CD1c-positive myeloid dendritic cell (primary cell): ENCODE data around the gene IQGAP2.

ENCODE experiments used
- DNase-seq: peaks from one replicate; pipeline ENCODE4 v3.0.0-alpha.2; 2016; ENCODE audit errors: extremely low spot score

Gene IQGAP2

DNA sequence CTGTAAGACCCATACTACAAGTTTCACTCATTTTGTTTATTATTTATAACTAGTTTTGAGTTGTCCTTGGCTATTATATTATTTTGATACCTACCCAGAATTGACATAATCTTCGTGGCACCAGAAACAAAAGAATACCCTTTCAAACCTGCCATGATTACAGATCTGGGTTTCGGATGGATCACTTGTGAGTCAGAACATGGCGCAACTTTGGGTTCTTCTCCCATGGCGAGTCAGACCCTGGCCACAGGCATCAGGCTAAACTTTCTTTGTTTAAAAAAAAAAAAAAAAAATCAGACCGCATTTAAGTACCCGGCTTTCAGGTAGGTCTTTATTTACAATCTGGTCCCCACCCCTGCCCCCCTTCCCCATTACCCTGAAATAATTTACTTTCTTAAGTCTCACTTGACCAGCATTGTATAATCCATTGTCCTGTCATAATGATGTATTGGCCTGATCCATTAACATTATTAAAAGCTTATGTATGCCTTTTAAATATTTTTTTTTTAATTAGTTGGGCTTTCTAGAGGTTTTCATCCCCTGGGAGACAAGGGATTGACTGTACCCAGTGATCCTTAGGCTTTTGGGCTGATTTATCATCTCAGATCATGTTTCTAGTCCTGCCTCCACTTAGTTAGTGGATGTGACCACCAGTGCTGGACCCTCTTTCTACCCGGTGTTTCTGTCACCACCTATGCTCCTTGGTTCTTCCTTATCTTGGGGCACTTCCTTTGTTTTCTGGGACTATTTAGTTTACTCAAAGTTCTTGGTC lies 176.3 kb downstream of the IQGAP2 start:
- DNase-seq = no peak

DNA sequence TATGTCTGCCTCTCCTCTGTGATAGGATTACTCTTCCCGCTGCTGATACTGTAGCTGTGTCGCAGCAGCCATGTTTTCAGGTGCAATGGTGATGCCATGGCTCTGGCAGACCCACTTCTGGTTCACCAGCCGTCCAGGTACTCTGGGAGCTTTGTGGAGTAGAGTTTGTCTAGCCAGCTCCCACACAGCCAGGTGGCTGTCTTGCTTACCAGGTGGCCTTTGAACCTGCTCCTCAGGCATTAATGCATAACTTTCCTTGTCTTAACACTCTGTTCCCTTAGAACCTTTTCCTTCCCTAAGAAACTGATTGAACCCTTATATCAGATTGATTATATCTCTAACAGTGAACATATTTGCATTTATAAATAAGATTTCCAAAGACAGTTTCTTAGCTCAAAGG lies 177.9 kb downstream of the IQGAP2 start:
- DNase-seq = no peak

DNA sequence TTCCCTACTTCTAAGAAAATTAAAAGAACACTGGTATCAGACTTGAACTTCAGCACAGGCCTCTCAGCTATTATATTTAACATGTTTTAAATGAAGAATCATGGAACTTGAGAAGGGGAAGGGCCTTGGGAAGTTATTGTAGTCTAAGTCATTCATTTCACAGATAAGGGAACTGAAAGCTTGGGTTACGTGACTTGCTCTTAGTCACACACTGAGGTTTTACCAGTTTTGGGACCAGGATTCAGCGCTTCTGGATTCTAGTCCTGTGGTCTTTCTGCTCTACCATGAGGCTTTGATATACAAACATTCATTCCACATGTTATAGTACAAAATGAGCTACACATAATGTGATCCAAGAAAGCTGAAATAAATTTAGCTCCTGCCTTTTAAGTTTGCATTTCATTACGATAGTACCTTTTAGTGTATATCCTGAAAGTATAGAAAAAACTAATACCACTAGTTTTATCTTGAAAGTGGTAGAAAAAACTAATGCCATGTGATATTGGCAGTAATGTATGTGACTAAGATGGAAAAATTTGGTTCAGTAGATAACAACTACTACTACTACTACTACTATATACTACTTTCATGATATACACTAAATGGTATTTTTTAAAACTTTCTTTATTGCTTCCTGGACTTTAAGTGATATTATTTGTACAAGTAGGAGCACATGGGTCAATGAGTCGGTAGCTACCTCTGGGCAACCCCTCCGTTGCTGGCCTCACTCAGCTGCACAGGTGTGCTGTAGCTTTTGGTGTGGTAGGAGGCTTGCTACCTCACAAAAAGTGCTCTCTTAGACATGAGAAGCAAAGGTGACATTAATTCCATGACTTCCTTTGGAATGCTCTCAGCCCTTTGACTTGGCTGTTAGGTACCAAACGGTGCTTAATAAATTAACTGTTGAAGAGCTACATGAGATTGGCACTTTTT lies 179.4 kb downstream of the IQGAP2 start:
- peak; percentile 93 for DNase-seq

DNA sequence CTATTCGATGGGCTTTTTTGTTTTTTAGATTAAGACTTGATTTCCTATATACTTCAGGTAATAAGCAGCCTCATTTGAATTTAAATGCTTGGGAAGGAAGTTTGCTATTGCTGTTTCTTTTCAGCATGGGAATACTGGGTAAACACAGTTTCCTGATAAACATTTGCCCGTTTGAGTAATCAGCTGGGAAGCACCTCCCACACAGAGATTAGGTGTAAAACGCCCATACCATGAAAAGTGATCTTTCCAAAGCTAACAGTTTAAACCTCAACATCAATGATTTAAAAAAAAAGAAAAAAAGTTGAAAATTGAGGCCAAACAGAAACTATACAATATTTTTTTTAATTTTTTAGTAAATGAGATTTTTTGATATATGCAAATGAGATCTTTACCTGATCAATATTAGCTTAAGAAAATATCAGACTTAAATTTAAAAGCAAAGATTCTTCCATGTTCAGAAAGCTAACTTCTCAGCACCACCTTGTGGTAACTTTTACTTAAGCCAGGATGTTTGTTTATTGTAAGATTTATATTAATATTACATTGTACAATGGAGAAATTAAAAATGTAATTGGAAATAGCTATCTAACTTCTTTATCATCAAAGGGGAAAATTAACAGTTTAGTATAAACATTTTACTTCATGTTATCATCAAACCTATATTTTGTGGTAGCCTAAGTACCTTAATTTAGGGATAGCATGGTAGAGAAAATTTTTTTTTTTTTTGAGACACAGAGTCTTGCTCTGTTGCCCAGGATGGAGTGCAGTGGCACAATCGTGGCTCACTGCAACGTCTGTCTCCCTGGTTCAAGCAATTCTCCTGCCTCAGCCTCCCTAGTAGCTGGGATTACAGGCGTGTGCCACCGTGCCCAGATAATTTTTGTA lies 180.3 kb downstream of the IQGAP2 start:
- DNase-seq = peak; percentile 45

DNA sequence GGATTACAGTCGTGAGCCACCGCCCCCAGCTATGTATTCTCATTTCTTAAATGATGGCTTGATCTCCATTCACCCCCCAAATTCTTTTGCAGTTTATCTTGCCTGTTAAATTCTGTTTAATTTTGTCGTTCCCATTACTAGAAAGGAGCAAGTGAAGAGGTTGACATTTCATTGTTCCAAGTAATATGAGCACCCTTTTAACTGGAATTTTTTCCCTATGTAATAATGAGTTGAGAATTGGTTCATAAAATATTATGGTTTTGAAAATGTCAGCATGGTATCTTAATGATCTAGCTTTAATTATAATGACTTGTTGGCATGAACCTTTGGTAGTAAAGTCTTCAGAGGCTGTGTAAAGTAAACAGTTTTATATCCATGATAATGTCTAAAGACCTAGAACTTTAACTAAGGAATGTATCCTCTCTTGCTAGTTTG lies 182.7 kb downstream of the IQGAP2 start:
- DNase-seq = no peak

DNA sequence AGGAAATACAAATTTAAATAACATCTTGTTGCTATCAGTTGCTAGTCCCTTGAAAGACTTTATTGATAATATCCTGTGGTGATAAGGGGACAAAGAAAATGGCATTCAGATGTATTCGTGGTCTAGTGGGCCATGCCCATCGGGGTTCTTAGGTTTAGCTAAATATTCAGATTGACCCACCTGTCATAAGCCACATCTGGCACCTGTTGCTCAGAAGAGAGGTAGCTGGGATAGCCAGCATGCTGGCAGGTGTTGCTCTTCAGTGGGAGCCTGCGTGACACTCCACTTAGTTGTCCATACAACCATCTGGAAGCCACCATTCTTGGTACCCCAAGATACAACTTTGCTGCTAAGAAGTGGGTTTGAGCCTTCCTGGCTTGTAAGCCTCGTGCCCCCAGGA lies 183.4 kb downstream of the IQGAP2 start:
- no peak for DNase-seq

DNA sequence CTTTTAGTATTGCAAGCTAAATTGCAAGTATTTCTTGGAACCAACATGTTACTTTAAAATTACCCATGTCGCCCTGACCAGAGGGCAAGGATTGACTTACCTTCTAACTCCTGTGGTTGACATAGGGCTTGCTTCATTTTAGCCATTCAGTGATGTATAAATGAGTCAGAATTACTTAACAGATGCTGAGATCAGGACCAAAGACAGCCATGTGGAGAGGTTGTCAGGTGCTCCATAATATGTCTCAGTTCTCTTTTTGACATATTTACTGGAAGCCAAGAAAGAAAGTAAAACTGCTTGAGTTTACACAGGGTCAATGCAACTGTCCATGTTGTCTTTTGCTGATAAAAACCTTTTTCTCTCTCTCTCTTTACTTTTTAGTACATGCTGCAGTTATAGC lies 186.9 kb downstream of the IQGAP2 start:
- peak; percentile 42 for DNase-seq

DNA sequence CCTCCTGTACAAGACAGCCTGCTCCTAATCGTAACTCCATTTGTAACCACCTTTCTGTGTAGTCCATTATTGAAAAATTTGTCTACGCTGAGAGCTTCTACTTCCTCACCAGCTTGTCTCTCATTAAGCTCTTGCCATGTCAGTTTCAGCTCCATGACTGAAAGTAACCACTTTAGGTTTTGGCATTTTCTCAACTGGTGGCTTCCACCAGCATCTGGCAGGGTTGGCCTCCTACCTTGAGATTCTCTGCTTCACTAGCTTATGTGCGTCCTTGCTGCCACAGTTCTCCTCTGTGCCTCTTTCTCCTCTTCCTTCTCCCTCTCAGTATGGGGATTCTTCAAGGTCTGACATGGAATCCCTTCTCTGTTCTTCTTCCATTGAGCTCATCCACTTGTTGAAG lies 188.3 kb downstream of the IQGAP2 start:
- no peak for DNase-seq

DNA sequence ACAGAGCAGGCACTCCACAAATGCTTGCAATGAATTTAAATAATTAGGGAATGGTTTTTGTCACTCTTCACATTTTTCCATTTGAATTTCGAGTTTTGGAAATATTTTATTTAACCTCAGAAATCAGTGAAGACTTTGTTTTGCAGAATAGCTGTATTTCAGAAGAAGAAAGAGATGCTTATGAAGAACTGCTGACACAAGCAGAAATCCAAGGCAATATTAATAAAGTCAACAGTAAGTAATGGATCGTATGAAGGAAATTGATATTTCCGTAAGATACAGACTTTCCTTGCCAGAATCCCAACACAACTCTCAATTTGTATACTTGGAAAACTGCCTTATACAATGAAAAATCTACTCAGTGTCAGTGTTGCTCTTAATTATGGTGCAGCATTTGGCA lies 189.6 kb downstream of the IQGAP2 start:
- no peak for DNase-seq

DNA sequence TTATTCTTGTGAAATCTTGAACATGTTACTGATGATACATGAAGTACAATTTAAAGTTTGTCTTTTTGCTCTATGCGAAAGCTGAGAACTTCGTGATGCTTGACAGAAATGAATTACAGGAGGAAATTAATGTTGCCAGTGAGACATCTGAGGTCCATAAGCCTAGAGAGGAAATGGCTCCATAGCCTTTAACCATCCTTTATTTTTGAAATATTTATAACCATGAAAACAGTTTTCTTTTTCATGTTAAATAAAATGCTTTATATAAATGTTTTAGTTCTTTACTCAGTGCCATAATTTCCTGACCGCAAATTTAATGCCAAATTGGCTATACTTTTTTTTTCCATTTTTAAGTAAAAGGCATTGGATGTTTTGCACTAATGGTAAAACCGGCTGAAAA lies 191.0 kb downstream of the IQGAP2 start:
- no peak for DNase-seq

DNA sequence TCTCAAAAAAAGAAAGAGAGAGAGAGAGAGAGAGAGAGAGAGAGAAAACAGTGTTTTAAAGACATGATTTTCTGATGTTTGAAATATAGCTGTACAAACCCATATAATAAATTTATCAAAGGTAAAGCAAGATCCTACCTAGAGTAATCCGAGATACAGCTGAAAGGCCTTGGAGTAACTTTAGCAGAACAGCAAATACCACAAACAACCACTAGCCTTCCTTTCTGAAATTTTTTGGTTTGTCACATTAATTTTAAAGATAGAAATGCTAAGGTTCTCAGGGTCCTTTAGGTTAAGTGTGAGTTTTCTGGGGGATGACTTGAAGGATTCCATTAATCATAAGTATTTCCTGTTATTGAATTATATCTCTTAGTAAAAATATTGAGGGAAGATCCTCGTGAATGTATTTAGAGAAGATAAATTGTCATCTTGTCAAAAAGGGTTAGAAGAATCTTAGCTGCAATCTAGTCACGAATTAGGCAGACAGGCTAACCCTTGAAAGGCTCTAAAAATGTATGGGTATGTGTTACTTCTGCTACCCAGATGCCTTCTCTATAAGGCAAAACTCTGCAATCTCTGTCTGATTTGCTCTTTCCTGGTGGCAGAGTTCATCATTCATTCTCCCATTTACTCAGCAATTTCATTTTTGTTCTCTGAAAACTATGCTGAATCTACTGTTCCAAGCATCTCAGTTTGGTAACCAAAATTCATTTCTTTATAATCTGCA lies 192.8 kb downstream of the IQGAP2 start:
- no peak for DNase-seq

DNA sequence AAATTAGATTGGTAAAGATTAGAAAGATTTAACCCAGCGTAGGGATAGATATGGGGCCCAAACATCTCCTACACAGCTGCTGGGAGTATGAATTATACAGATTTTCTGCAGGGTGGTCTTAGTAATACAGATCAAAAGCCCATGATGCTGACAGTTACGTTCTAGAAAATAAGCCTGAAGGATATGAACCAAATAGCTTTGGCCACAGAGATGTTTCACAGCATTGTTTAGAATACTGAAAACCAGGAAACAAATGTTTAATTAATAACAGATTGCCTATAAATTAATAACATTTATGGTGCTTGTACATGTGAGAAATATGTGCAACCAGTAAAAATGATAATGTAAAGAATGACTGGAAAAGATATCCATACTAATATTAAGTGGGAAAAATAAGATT lies 195.4 kb downstream of the IQGAP2 start:
- no peak for DNase-seq

DNA sequence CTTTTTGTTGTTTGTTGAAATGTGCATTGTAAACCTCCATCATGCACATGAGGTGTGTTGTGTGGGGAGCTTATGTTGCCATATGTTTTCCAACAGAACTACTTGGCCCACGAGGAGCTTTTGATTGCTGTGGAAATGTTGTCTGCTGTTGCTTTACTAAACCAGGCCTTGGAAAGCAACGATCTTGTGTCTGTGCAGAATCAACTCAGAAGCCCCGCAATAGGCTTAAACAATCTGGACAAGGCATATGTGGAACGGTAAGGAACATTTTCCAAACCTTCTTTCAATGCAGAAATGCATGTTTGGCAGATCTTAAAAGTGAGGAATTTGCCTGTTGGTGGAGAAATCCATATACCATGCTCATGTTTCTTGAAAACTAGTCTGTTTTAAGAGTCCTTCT lies 197.6 kb downstream of the IQGAP2 start:
- no peak for DNase-seq

DNA sequence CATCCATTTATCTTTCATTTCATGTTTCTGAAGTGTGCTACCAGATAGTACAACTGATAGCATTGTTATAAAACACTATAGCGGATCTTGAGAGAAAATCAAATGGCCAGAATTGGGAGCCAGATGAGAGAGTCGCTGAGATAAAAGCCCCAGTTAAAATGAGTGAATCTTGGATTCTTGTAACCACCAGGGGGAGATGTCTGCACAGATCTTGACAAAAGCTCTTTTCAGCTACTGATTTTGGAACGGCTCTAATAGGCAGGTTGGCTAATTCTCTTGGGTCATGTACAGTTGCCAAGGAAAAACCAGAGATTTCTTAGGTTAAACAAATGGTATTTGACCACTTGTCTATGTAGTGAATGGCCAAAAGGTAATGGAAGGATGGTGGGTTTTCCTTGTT lies 198.4 kb downstream of the IQGAP2 start:
- peak; percentile 79 for DNase-seq

DNA sequence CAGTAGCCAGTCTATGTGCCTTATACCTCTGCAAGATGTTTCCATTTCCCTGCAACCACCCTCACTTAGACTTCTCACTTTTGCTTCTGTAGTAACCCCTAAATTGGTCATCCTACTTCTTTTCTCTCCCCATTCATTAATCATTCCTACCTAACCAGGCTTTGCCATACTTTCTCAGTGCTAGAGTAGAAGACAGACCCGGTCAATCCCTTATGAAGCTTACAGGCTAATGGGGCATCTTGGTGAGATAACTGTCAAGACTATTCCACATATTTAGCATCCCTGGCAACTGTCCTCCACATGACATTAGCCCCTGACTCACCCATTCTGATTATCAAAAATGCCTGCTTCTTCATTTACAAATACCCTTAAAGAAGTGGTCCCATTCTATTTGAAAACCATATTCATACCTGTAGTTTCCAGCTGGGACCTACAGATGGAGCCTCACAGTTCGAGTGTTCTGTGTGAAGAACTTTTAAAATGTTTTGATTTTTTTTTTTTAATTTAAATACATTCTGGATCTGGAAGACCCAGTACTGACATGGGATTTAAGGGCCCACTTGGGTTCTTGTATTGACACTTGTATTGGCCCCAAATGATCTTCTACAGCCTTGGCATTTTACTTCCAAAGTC lies 199.1 kb downstream of the IQGAP2 start:
- no peak for DNase-seq

DNA sequence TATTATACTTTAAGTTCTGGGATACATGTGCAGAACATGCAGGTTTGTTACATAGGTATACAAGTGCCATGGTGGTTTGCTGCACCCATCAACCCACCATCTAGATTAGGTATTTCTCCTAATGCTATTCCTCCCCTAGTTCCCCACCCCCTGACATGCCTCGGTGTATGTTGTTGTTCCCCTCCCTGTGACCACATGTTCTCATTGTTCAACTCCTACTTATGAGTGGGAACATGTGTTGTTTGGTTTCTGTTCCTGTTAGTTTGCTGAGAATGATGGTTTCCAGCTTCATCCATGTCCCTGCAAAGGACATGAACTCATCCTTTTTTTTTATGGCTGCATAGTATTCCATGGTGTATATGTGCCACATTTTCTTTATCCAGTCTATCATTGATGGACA lies 200.9 kb downstream of the IQGAP2 start:
- peak; percentile 77 for DNase-seq

DNA sequence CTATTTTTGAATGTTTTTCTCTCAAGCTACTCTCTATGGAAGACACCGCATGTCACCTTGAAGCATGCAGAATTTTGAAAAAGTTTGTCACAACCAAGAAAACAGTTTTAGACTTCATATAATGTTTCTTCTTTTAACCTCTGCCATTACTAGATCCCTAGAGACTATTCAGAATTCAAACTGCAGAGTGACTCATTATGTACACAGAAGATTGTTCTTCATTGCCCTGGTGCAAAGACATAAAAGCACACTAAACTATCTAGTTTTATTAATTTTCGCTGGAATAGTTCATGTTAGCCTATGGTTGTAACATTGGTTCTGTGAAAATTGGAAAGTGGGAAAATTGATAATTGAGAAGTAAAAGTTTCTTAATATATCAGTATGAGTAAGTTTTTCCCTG lies 201.8 kb downstream of the IQGAP2 start:
- no peak for DNase-seq

DNA sequence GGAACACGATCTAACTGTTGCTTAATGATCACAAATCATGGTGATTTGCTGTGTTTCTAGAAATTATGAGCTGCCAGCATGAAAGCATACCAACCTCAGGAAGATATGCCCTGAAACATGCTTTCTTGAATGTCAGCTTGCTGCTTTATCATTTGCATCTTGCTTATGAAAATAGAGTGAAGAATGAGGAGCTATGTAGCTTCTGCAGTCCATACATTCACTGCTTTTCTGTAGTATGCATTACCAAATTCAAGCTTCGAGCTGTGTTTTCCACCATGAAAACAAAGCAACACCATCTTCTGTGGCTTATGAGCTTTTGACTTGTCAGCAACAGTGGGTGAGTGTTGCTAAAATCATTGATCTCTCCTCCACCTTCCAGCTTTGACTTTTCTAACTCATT lies 203.6 kb downstream of the IQGAP2 start:
- no peak for DNase-seq

DNA sequence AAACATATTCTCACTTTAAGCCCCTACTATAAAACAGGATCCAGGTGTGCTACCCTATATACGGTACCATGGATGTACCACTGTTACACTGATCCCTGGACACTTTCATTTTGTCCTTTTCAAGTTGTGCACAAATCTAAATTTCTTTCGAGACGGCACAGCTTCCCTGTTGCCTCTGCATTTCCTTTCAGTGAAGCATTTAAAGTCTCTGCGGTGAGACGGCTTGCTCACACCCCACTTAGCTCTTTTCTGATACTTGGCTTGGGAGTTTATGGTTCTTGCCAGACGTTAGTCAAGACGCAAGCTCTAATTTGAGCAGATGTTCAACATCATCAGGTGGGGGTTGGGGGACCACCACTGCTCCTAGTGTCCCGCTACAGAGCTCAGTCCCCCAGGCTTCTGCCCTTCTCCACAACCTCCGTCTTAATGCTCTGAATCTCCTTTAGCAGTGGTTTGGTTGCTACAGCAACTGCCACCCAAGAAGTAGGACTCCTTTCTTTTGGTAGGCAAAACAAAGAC lies 204.3 kb downstream of the IQGAP2 start:
- DNase-seq = no peak

DNA sequence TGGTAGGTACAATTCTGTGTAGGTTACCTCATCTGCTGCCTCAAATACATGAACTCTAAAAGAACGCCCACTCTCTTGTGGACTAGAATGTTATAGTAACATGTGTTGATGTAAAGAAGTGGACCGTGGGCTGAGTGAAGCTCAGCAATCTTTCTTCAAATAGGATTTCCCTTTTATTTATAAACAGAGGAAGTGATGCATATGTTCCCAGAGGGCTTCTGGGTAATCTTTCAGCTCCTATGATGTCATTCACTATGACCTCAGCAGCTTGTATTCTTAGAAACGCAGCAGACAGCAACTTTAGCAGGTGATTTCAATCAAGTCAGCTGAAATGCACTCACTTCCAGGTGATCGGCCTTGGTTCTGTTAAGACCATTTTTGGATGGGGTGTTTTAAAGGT lies 205.7 kb downstream of the IQGAP2 start:
- DNase-seq = peak; percentile 87

DNA sequence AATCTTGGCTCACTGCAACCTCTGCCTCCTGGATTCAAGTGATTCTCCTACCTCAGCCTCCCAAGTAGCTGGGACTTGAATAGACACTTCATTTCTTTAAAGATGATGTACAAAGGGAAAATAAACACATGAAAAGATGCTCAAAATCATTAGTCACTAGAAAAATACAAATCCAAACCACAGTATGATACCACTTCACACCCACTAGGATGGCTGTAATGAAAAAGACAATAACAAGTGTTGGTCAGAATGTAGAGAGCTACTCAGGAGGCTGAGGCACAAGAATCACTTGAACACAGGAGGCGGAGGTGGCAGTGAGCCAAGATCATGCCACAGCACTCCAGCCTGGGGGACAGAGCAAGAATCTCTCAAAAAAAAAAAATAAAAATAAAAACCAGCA lies 207.1 kb downstream of the IQGAP2 start:
- no peak for DNase-seq
